NCI-H748 (cell line): ENCODE results near the gene GNB1L.

Source experiments
- DNase-seq: peaks from one replicate; lab custom pipeline; 2025; ENCODE audit not compliant: unreplicated experiment; lab: John Stamatoyannopoulos, UW

GNB1L gene

DNA sequence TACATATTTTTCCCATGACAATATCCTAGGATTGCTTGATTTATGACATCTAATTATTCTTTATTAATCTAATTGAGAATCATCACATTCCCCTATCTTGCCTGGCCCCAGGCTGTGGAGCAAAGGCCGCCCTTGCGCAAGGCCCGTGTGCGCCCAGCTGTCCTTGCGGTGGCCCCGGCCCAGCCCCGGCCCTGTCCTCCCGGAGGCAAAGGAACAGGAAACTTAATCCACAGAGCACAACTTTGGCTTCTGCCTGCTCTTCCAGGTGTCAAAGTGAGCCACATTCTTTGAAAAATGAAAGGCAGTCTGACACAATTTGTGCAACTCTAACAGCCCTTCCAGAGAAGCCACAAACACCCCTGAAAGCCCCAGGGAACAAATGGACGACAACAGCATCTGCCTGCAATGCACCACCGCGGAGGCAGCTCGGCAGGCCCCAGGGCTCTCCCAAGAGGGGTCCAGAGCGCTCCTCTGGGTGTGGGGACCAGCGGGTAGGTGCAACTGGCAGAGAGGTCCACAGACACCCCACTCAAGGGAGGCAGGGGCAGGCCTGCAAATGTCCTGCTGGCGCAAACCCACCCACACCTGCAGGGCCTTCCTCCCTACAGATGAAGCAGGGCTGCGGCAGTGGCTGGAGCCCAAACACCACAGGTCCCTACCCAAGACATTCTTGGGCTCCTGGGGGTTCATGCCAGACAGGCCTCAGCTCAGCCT lies 30.3 kb downstream of the GNB1L start:
- DNase-seq: no peak

DNA sequence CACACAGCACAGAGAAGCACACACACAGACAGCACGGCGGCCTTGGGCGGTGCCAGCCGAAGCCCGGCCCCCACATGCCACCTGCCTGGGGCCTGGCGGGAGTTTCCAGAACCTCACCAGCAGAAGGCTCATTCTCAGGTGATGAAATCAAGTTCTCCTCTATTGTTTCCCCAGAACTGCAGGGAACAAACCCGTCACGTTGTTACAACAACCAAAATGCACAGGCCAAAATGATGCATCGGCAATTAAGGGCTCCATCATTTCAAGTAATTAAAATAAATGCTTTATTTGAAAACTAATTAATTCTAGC lies 30.8 kb downstream of the GNB1L start:
- peak; percentile 18 for DNase-seq

GRCh38 chr22:19823191-19823901 lies 31.3 kb downstream of the GNB1L start:
- no peak for DNase-seq

GRCh38 chr22:19822301-19823117 lies 32.2 kb downstream of the GNB1L start:
- no peak for DNase-seq

DNA sequence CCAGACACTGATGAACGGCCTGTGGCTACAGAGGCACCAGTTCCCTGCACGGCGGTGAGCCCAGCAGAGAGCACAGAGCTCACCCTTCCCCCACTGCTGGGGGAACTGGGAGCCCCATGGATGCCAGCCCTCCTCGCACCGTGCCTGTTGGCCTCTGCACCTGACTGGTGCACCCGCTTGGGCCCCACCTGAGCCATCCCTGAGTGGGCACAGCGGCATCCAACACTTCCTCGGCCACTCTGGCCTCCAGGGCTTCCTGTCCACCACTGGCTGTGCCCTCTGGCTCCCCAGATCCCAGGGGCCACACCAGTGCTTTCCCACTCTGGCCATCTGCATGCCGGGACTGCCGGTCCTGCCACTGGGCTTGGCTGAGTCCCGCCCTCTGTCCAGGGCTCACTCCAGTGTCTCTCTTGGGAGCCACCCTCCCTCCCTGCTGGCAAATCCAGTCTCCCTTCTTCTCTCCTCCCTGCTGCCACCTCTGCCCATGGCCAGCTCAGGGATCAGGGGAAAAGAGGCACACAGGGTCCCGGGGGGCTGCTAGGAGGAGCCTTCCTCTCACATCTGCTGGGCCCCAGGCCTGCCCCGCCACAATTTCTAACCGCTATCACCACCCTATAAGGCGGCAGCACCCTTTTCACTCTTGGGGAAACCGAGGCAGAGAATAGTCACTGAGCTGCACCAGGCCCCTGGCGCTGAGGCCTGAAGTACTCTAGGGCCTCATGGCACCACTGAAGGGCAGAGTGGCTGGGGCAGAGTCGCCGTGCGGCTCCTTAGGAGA lies 33.0 kb downstream of the GNB1L start:
- no peak for DNase-seq

DNA sequence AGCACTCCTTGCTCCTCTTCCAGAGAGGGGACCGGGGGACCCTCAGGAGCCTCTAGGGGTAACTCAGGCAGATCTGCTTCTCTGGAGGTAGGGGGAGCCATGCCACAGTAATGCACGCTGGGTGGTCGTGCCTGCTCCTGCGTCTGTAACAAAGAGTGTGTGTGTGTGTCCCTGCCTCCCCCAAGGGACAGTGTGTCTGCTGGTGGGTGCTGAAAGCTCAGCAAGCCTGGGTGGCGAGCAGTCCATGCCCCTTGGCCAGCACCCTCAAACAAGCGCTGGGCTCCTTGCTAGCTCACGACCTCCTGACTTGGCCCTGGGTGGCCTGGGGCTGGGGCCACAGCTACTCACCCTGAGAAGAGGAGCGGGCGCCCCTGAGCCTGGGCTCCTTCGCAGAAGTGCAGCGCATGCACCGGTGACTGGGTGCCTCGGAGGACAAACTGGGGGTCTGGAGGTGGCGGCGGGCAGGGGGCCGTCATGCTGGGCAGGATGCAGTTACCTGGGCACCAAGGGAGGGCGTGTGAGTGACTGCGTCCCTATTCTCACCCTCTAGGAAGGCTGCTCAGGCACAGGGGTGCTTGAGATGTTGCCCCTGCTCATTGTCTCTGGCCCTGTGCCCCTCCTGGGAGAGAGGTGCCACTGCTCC lies 33.7 kb downstream of the GNB1L start:
- no peak for DNase-seq

- no peak for DNase-seq
Observed at GRCh38 chr22:19819911-19820879, 34.5 kb downstream of the GNB1L start.

GRCh38 chr22:19819208-19819910 lies 35.3 kb downstream of the GNB1L start:
- no peak for DNase-seq

GRCh38 chr22:19818324-19819207 lies 36.1 kb downstream of the GNB1L start:
- DNase-seq: no peak

DNA sequence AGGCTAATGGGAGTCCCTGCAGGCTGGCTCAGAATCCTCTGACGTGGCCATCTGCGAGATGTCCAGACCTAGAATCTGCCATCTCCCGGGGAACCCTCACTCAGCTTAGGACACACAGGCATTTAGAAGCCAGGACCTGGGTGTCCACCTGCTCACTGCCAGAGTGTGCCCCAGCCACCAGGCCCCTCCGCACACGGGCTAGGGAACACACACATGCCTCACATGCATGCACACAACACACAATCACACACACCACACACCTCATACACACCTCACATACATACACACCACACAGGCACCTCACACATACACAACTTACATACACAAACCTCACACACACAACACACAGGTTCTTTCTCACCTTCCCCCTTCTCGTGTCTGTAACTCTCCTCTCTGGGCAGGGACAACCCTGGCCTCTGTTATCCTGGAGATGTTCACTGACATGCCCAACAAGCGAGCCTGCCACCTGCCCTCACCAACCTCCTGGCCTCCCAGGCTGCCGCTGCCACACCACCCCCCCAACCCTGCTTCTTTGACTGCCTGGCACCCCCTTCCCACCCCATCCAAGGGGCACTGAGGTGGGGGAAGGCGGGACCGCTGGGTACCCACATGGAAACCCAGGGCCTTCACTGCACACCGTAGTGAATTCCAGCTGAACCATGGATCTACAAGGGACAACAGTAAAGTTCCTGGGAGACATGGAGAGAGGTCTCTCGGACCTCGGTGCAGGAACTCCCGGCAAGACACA lies 38.1 kb downstream of the GNB1L start:
- no peak for DNase-seq

DNA sequence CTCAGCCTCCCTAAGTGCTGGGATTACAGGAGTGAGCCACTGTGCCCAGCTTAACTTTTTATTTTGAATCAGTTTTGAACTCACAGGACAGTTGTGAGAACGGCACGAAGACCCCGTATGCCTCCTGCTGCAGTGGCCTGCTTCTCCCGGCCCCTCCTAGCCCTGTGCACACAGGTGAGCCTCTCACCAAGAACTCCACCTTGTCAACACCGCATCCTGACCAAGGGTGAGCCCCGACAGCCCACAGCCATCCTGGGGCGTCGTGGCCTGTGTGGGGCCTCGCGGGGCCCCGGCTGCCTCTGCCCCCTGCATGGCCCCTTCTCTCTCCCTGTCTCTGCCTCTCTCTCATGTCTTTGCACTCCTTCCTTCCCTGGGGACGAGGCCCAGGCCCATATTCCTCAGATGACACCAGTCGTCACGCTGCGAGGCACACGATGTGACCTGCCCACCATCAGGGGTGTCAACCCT lies 38.8 kb downstream of the GNB1L start:
- DNase-seq: no peak

DNA sequence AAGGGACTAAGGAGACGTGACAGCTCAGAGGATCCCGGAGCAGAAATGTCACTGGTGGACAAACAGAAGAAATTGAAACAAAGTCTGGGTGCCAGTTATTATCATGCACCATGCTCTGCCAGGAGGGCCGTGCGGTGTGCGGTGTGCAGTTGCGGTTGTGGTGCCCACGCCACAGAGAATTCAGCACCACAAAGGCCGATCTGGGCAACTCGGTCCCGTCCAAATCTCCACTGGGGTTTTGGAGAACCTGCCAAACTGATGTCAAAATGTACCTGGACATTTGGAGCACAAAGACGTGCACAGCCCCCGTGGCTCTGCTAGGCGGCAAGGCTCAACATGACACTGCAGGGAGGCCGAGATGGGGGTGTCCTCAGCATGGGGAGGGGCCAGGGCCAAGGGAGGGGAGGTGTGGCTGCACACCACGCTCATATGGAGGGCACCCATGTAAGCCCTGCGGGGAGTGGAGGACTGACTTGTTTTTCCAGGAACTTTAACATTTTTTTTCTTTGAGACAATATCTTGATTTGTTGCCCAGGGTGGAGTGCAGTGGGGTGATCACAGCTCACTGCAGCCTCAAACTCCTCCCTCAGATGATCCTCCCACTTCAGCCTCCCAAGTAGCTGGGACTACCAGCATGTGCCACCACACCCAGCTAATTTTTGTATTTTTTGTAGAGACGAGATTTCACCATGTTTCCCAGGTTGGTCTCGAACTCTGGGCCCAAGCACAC lies 39.4 kb downstream of the GNB1L start:
- no peak for DNase-seq

DNA sequence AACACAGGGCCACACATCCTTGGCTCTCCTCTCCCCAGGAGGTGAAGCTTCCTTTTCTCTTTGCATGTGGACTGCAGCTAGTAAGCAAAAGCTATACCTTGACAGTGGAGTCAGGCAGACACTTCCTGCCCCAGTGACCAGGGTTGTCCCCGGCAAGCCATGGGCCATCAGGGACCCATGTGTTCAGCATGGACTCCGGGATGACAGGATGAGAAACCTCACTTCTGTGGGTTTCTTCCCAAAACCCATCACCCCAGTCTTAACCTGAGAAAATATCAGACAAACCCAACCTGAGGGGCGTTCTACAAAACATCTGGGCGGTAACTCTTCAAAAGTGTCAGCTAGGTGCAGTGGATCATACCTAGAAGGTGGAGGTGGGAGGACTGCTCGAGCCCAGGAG lies 40.2 kb downstream of the GNB1L start:
- DNase-seq: no peak

DNA sequence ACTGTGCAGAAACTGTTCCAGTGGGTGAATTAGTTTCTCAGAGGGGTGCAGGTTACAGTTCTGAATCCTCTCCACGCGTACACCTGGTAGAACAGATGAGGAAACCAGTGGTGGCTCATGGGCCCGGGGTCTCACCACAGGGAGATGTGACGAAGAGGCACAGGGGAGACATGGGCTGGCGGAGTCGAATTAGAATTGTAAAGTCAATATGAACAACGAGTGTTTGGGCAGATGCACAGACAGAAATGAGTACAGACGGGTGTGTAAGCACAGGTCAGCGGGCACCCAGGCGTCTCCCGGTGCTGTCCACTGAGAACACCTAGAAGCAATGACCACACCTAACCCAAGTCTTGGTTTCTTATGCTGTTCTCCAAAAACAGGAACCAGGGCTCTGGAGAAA lies 41.8 kb downstream of the GNB1L start:
- no peak for DNase-seq

- no peak for DNase-seq
Observed at GRCh38 chr22:19811811-19812771, 42.6 kb downstream of the GNB1L start.
